PC-3 (cell line): ENCODE results near the gene GOLGA6L7. TPM values are rescaled to one million over a fixed set of nuclear protein-coding genes. Genes with fewer than 3 reads are reported as not detected.
A peak's percentile ranks its signal among the peaks of the same experiment; 100 is the strongest.
"Not testable (repeated sequence)": the region's sequence is repeated elsewhere in the genome, so short reads cannot be mapped to it uniquely, and the experiment has no call there.

ENCODE experiments used
- ATAC-seq: fragments of 200-7000 bp; cut with Tn5 transposase; 2 replicates; pipeline ENCODE4 v1.9.1; 2020; ENCODE audit warnings: mild to moderate bottlenecking, moderate library complexity
- BruUV-seq: library from RNA; stranded (reverse); fragments of 400-500 nt; replicated peaks from 2 replicates; lab custom pipeline; 2021; lab: Mats Ljungman, UMichigan
- CTCF ChIA-PET: fragments of 300-600 bp; sonication (Branson Sonifier 250); formaldehyde crosslinking; loops from one replicate; lab custom pipeline; 2022; ENCODE audit warnings: antibody characterized with exemption; lab: Charles Lee
- POLR2A ChIA-PET: fragments of 300-600 bp; sonication (Branson Sonifier 250); formaldehyde crosslinking; loops from one replicate; lab custom pipeline; 2022; ENCODE audit warnings: antibody characterized with exemption; ENCODE audit not compliant: unreplicated experiment; lab: Charles Lee
- DNase-seq: peaks from one replicate; pipeline ENCODE4 v3.0.0-alpha.2; 2015
- H2AFZ ChIP-seq: fragments of 300-600 bp; sonication (generic); 2 replicates; pipeline ENCODE4 v1.6.0; 2016; ENCODE audit warnings: antibody characterized with exemption, low read length
- H3F3A ChIP-seq: fragments of 300-600 bp; sonication (generic); one replicate; pipeline ENCODE4 v1.6.0; 2017; ENCODE audit warnings: antibody characterized with exemption, low read length, control low read depth, mild to moderate bottlenecking; ENCODE audit not compliant: unreplicated experiment
- H3K27ac ChIP-seq: fragments of 300-600 bp; sonication (generic); 2 replicates; pipeline ENCODE4 v1.5.1; 2016; ENCODE audit warnings: mild to moderate bottlenecking, low read length
- H3K27me3 ChIP-seq: fragments of 300-600 bp; sonication (generic); 2 replicates; pipeline ENCODE4 v1.6.1; 2016; ENCODE audit warnings: low read length, mixed read lengths
- H3K36me3 ChIP-seq: fragments of 300-600 bp; sonication (generic); 2 replicates; pipeline ENCODE4 v1.6.1; 2016; ENCODE audit warnings: low read depth, mixed run types, low read length, mixed read lengths
- H3K4me1 ChIP-seq: fragments of 300-600 bp; sonication (generic); 2 replicates; pipeline ENCODE4 v1.5.1; 2016; ENCODE audit warnings: low read length; ENCODE audit not compliant: insufficient read depth
- H3K4me2 ChIP-seq: fragments of 300-600 bp; sonication (generic); 2 replicates; pipeline ENCODE4 v1.6.0; 2016; ENCODE audit warnings: low read length
- H3K4me3 ChIP-seq: fragments of 300-600 bp; sonication (generic); 2 replicates; pipeline ENCODE4 v1.5.1; 2016; ENCODE audit warnings: mild to moderate bottlenecking, low read length, mixed read lengths
- H3K79me2 ChIP-seq: fragments of 300-600 bp; sonication (generic); 2 replicates; pipeline ENCODE4 v1.6.1; 2017; ENCODE audit warnings: low read length, mixed read lengths
- H3K9ac ChIP-seq: fragments of 300-600 bp; sonication (generic); 2 replicates; pipeline ENCODE4 v1.6.0; 2016; ENCODE audit warnings: mild to moderate bottlenecking, low read length
- H3K9me2 ChIP-seq: fragments of 300-600 bp; sonication (generic); replicated peaks from 2 replicates; pipeline ENCODE4 v1.6.1; 2016; ENCODE audit warnings: mixed run types, low read length, mixed read lengths
- H3K9me3 ChIP-seq: fragments of 300-600 bp; sonication (generic); 2 replicates; pipeline ENCODE4 v1.6.1; 2016; ENCODE audit warnings: low read length, mixed read lengths
- H4K20me1 ChIP-seq: fragments of 300-600 bp; sonication (generic); 2 replicates; pipeline ENCODE4 v1.6.1; 2016; ENCODE audit warnings: low read length, mixed read lengths
- intact Hi-C: fragments of 100-400 bp; cut with micrococcal nuclease; formaldehyde crosslinking; loops from 2 replicates; pipeline ENCODE4 v1.9.0; 2023
- total RNA-seq: library from RNA; depleted of rRNA; stranded (reverse); fragments of >200 nt; gene quantifications from 2 replicates; pipeline ENCODE4 v1.2.3, GENCODE V29; 2014

The GOLGA6L7 gene
- total RNA-seq, 1 experiment from 2014 or later, result not detected

- CTCF ChIA-PET, H3K4me1 ChIP-seq, H2AFZ ChIP-seq, H3K9me2 ChIP-seq, H3K9ac ChIP-seq, H3K9me3 ChIP-seq, BruUV-seq, H3K4me3 ChIP-seq, H3K27ac ChIP-seq, ATAC-seq, POLR2A ChIA-PET, H4K20me1 ChIP-seq, H3K36me3 ChIP-seq, H3K27me3 ChIP-seq, DNase-seq, intact Hi-C loops, H3K4me2 ChIP-seq, H3F3A ChIP-seq, H3K79me2 ChIP-seq: not testable (repeated sequence)
These were observed 16.4 kb downstream of the GOLGA6L7 start for GRCh38 chr15:28831897-28832587.

GRCh38 chr15:28821420-28821819 is 27.0 kb downstream of the GOLGA6L7 start:
- H3K27me3 ChIP-seq, H4K20me1 ChIP-seq, BruUV-seq, CTCF ChIA-PET, H3F3A ChIP-seq, ATAC-seq, H3K4me3 ChIP-seq, H3K9me3 ChIP-seq, H3K9me2 ChIP-seq, H3K9ac ChIP-seq, H3K36me3 ChIP-seq, H3K79me2 ChIP-seq, DNase-seq, H2AFZ ChIP-seq, H3K27ac ChIP-seq, intact Hi-C loops, H3K4me1 ChIP-seq, H3K4me2 ChIP-seq, POLR2A ChIA-PET: not testable (repeated sequence)

GRCh38 chr15:28819930-28820295 is 28.5 kb downstream of the GOLGA6L7 start:
- H3K4me2 ChIP-seq, result peak overlapping the region; percentile 78
- H4K20me1 ChIP-seq, H3K27me3 ChIP-seq, CTCF ChIA-PET, H3F3A ChIP-seq, intact Hi-C loops, H3K9me3 ChIP-seq, H3K9me2 ChIP-seq, H3K36me3 ChIP-seq, H3K4me1 ChIP-seq, H3K79me2 ChIP-seq, POLR2A ChIA-PET: not testable (repeated sequence)
- TSS peak; percentile 89 for BruUV-seq
- peak overlapping the region; percentile 68 for H2AFZ ChIP-seq
- peak overlapping the region; percentile 68 for H3K27ac ChIP-seq
- DNase-seq, result peak; percentile 12
- ATAC-seq, result peak; percentile 49
- peak overlapping the region; percentile 53; the same call in 1 of the 2 replicates for H3K4me3 ChIP-seq
- H3K9ac ChIP-seq, result 0 out of 2 replicates have a peak overlapping the region, but pooled peaks have one; percentile 27

- TSS peak; percentile 62 for BruUV-seq
- H3K36me3 ChIP-seq, CTCF ChIA-PET, H3F3A ChIP-seq, H3K27me3 ChIP-seq, H3K4me1 ChIP-seq, intact Hi-C loops, H3K79me2 ChIP-seq, H4K20me1 ChIP-seq, H3K9me3 ChIP-seq, H3K9me2 ChIP-seq, POLR2A ChIA-PET: not testable (repeated sequence)
- peak; percentile 47 for DNase-seq
- Histone ChIP-seq H3K4me2 (peak overlapping the region; percentile 31), H3K4me3 (peak overlapping the region; percentile 5; the same call in 1 of the 2 replicates), H2AFZ (peak overlapping the region; percentile 55; the same call in 1 of the 2 replicates), H3K27ac (peak overlapping the region; percentile 53), H3K9ac (peak overlapping the region; percentile 35; the same call in 1 of the 2 replicates)
- ATAC-seq, result peak; percentile 89
These were observed 29.2 kb downstream of the GOLGA6L7 start for GRCh38 chr15:28819019-28819929.

- DNase-seq, H3K9me2 ChIP-seq, BruUV-seq, H3F3A ChIP-seq, ATAC-seq, H3K4me1 ChIP-seq, POLR2A ChIA-PET, H3K36me3 ChIP-seq, H4K20me1 ChIP-seq, H3K79me2 ChIP-seq, H3K4me3 ChIP-seq, H3K9ac ChIP-seq, H3K27me3 ChIP-seq, H2AFZ ChIP-seq, CTCF ChIA-PET, H3K9me3 ChIP-seq, H3K27ac ChIP-seq, H3K4me2 ChIP-seq, intact Hi-C loops: not testable (repeated sequence)
These were observed 30.3 kb downstream of the GOLGA6L7 start for GRCh38 chr15:28818168-28818567.

- DNase-seq, ATAC-seq, H3K36me3 ChIP-seq, H3K79me2 ChIP-seq, H3K4me2 ChIP-seq, H2AFZ ChIP-seq, BruUV-seq, H3K9ac ChIP-seq, H4K20me1 ChIP-seq, POLR2A ChIA-PET, H3K4me3 ChIP-seq, H3K4me1 ChIP-seq, CTCF ChIA-PET, intact Hi-C loops, H3K27me3 ChIP-seq, H3K9me2 ChIP-seq, H3K9me3 ChIP-seq, H3K27ac ChIP-seq, H3F3A ChIP-seq: not testable (repeated sequence)
These were observed 34.4 kb downstream of the GOLGA6L7 start for GRCh38 chr15:28814059-28814458.
